CD4-positive, alpha-beta T cell treated with Interleukin-12 subunit alpha and Interleukin-12 subunit beta, for 1 hour (primary cell): ENCODE results near the gene RGS12.

Experiments
- DNase-seq: peaks from one replicate; pipeline ENCODE4 v3.0.0-alpha.2; 2020

RGS12 gene

GRCh38 chr4:3334316-3334715 lies 41.5 kb downstream of the RGS12 start:
- no peak for DNase-seq

- DNase-seq, result no peak
These were observed 42.6 kb downstream of the RGS12 start for GRCh38 chr4:3335385-3335784.

GRCh38 chr4:3335982-3336381 lies 43.2 kb downstream of the RGS12 start:
- no peak for DNase-seq

GRCh38 chr4:3336382-3337356 lies 43.8 kb downstream of the RGS12 start:
- no peak for DNase-seq

GRCh38 chr4:3337357-3337732 lies 44.5 kb downstream of the RGS12 start:
- no peak for DNase-seq

- no peak for DNase-seq
These were observed 45.0 kb downstream of the RGS12 start for GRCh38 chr4:3337811-3338210.

- no peak for DNase-seq
These were observed 45.6 kb downstream of the RGS12 start for GRCh38 chr4:3338321-3338838.

GRCh38 chr4:3338976-3339531 lies 46.2 kb downstream of the RGS12 start:
- DNase-seq, result no peak

- no peak for DNase-seq
These were observed 46.8 kb downstream of the RGS12 start for GRCh38 chr4:3339577-3339976.

GRCh38 chr4:3340038-3340699 lies 47.3 kb downstream of the RGS12 start:
- DNase-seq, result no peak

GRCh38 chr4:3340700-3341083 lies 47.9 kb downstream of the RGS12 start:
- DNase-seq, result no peak

- no peak for DNase-seq
These were observed 48.9 kb downstream of the RGS12 start for GRCh38 chr4:3341760-3342159.

GRCh38 chr4:3342182-3342854 lies 49.5 kb downstream of the RGS12 start:
- no peak for DNase-seq
